ENCODE measurements around the gene IRF6.
A peak's percentile ranks its signal among the peaks of the same experiment; 100 is the strongest.

IRF6 gene

DNA sequence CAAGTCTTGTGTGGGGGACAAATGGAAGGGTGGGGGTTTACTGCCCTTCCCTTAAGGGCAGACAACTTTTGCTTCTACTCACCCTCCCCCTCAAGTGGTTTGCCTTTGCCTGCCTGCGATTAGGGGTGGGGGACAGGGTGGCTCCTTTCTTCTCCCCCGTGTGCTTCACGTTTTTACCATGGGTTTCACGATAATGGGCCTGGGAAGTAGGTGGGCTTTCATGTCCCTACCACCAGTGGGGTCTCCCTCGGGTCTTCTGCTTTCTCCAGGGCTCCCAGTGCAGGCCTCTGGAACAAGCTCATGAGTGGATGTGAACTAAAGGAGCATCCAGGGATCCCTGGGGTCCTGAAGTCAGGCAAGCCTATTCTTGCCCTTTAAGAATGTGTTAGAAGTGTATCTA is 43.4 kb upstream of the IRF6 start:
- H3K4me3 ChIP-seq (ENCODE audit: low read depth, low read length), result no peak overlapping the region
- no peak for DNase-seq (ENCODE audit: low read depth)
- TF ChIP-seq, protein P1, sequence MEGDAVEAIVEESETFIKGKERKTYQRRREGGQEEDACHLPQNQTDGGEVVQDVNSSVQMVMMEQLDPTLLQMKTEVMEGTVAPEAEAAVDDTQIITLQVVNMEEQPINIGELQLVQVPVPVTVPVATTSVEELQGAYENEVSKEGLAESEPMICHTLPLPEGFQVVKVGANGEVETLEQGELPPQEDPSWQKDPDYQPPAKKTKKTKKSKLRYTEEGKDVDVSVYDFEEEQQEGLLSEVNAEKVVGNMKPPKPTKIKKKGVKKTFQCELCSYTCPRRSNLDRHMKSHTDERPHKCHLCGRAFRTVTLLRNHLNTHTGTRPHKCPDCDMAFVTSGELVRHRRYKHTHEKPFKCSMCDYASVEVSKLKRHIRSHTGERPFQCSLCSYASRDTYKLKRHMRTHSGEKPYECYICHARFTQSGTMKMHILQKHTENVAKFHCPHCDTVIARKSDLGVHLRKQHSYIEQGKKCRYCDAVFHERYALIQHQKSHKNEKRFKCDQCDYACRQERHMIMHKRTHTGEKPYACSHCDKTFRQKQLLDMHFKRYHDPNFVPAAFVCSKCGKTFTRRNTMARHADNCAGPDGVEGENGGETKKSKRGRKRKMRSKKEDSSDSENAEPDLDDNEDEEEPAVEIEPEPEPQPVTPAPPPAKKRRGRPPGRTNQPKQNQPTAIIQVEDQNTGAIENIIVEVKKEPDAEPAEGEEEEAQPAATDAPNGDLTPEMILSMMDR (conservative IDR thresholded peaks at IDR 0.05; ENCODE audit: low read depth, low read length), result no peak

DNA sequence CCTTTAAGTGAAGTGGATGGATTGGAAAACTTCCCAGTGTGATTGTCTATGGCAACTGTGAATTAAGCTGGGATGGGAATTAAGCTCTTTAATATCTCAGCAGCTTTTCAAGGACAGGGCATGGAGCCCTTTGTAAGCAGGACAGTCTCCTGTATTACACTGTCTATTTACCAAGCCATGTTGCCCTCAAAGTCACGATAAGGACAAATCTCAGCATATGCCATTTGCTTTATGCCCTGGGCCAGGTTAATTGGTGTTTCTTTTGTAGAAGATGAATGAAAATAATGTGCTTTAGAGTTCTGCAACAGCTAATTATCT is 39.4 kb upstream of the IRF6 start:
- TF ChIP-seq, protein P1 (conservative IDR thresholded peaks at IDR 0.05; ENCODE audit: low read depth, low read length), result no peak
- DNase-seq (ENCODE audit: low read depth), result no peak
- H3K4me3 ChIP-seq (ENCODE audit: low read depth, low read length), result no peak overlapping the region

DNA sequence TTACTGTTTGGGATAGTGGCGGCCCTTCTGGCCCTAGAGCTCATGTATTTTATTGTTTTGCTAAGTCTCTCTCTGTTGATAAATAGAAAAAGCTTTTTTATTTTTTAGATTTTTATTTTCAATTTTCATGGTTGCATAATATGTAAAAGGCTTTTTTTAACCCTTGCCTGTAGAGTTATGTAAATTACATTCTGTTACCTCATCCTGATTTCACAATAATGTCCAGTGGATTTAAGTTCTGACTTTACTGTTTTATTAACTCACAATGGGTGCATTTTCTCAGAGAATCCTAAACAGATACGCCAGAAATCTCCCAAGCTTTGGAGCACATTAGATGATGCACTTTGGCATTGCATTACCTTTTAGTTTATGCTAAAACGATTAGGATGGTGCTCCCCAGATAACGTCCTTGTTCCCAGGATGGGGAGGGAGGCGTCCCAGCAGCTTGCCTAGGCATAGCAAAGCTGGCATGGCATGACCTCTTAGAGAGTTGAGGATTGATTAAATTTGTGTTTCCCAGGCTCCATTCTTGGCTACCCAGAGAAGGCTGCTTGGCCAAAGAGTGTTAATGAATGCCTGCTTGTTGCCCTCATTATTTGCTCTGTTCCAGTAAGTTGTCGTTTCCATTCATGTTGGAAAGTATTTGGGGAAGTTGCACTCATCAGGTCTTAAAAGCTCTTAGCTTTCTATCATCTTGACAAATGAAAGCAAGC is 38.9 kb upstream of the IRF6 start:
- TF ChIP-seq, protein P1 (conservative IDR thresholded peaks at IDR 0.05; ENCODE audit: low read depth, low read length), result no peak
- no peak for DNase-seq (ENCODE audit: low read depth)
- H3K4me3 ChIP-seq (ENCODE audit: low read depth, low read length), result no peak overlapping the region

DNA sequence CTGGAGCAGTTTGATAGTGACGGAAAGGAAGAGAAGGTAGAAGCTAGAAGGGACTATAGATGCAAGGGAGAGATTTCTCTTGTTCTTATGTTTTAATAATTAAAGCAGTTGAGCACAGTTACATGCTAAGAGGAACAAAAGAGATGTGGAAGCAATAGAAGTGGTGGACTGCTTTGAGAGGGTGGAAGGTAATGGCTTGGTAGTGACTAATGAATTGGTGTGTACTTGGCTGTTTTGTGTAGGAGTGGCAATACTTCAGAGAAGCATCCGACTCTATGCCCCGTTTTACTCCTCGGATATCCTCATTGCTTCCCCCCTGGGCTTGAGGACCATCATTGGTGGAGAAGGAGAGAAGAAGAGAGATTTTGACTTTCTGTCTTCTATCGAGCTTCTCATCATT is 34.7 kb upstream of the IRF6 start:
- no peak overlapping the region for H3K4me3 ChIP-seq (ENCODE audit: low read depth, low read length)
- TF ChIP-seq, protein P1 (conservative IDR thresholded peaks at IDR 0.05; ENCODE audit: low read depth, low read length), result no peak
- DNase-seq (ENCODE audit: low read depth), result no peak

DNA sequence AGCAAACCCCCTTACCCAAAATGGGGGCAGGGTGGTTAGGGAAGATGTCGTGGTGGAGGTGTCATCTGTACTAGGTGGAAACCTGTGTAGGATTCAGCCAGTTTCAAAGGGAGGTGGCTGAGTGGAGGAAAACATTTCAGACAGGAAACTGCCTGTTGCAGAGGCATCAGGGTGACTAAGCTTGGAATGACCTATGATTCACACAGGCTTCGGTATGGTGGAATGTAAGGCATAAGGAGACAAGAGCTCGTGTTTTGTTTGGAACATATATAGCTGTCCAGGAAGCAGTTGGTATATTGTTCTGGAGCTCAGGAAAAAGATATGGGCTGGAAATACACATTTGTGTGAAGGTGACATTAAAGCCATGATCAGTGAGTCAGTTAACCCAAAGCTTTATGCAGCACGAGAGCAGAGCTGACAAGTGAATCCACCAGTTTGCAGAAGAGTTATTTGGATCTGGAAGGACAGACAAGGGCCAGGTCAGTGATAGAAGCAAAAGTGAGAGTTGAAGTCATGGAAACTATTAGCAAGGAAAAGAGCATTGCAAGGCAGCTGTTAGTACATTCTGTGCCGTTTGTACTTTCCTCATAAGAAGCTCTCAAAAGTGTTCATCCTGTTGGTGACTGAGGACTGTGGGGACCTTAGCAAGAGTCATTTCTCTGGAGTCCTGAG is 34.1 kb upstream of the IRF6 start:
- DNase-seq (ENCODE audit: low read depth), result peak; percentile 97
- TF ChIP-seq, protein P1 (conservative IDR thresholded peaks at IDR 0.05; ENCODE audit: low read depth, low read length), result no peak
- H3K4me3 ChIP-seq (ENCODE audit: low read depth, low read length), result no peak overlapping the region

DNA sequence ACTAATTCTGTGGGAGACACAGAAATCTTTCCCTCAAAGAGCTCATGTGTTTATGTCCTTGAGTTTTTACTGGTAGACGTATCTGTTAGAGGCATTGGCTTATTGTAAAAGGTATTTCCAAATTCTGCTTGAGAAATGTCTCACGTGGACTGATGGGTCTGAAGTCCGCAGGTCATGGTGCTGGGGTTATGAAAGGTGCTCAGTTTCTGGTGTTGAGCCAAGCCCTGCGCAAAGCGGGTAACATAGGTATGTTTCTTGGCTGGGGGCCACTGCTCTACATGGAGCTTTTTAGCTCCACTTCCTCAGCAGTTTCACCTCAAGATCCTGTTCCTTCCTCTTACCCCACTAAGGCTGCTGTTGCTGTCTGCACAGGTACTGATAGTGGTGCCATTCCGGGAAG is 32.6 kb upstream of the IRF6 start:
- TF ChIP-seq, protein P1 (conservative IDR thresholded peaks at IDR 0.05; ENCODE audit: low read depth, low read length), result no peak
- no peak for DNase-seq (ENCODE audit: low read depth)
- no peak overlapping the region for H3K4me3 ChIP-seq (ENCODE audit: low read depth, low read length)

DNA sequence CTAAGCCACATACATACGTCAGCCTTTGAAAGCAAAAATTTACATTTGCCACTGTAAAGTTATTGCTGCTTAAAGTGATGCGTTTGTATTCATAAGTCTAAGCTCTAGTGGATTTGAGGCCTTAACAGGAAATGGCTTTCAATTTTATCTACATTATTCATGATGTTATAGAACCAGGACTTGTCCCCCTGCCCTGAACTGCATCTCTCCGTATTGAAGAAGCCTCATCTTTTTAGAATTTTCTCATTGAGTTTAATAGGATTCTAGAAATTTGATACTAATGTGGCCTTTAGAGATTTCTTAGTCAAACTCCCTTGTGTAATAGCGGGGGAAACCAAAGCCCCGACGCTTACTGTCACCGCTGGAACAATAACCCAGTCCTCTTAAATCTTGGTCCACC is 31.7 kb upstream of the IRF6 start:
- TF ChIP-seq, protein P1 (conservative IDR thresholded peaks at IDR 0.05; ENCODE audit: low read depth, low read length), result no peak
- H3K4me3 ChIP-seq (ENCODE audit: low read depth, low read length), result no peak overlapping the region
- no peak for DNase-seq (ENCODE audit: low read depth)
